CD4-positive, CD25-positive, alpha-beta regulatory T cell (primary cell): ENCODE measurements around the gene PLA2G4E. TPM values are rescaled to one million over a fixed set of nuclear protein-coding genes. Genes with fewer than 3 reads are reported as not detected.
A peak's percentile ranks its signal among the peaks of the same experiment; 100 is the strongest.

Experiments used
- ATAC-seq, 2 donors: fragments of 150-1000 bp; cut with Tn5 transposase; one replicate each; pipeline ENCODE4 v1.10.0; 2021; ENCODE audit warnings: low read depth in 2 of 2, moderate number of reproducible peaks in 2 of 2, moderate library complexity in 1 of 2
- DNase-seq, 3 donors: peaks; one replicate each; pipeline versions ENCODE4 v3.0.0 to v3.0.0-alpha.2; 2012 to 2022; ENCODE audit warnings: mixed read lengths in 1 of 3
- H3K27ac ChIP-seq: one replicate; pipeline ENCODE4 v1.7.0; 2013; ENCODE audit warnings: mild to moderate bottlenecking, low read length; ENCODE audit not compliant: insufficient read depth, poor library complexity, severe bottlenecking
- H3K27me3 ChIP-seq: one replicate; pipeline ENCODE4 v1.7.0; 2013; ENCODE audit warnings: low read length; ENCODE audit not compliant: control insufficient read depth, insufficient read depth
- H3K36me3 ChIP-seq: one replicate; pipeline ENCODE4 v1.7.0; 2013; ENCODE audit warnings: mild to moderate bottlenecking, low read length, moderate library complexity; ENCODE audit not compliant: control insufficient read depth, insufficient read depth
- H3K4me1 ChIP-seq: 2 replicates; pipeline ENCODE4 v1.7.0; 2013; ENCODE audit warnings: mild to moderate bottlenecking, low read length; ENCODE audit not compliant: insufficient read depth, control insufficient read depth, poor library complexity, severe bottlenecking
- H3K4me3 ChIP-seq: one replicate; pipeline ENCODE4 v1.7.0; 2013; ENCODE audit warnings: low read depth, mild to moderate bottlenecking, low read length, moderate library complexity
- H3K9me3 ChIP-seq, 2 experiments: 1 replicate in 1 of 2; 2 replicates in 1 of 2; pipeline ENCODE4 v1.7.0; 2013; ENCODE audit warnings: low read length in 2 of 2, mild to moderate bottlenecking in 1 of 2, moderate library complexity in 1 of 2; ENCODE audit not compliant: control insufficient read depth in 2 of 2
- H3K27ac Mint-ChIP-seq, 3 donors: one replicate each; pipeline ENCODE4 v1.8.0; 2020 to 2022; ENCODE audit warnings: mild to moderate bottlenecking in 3 of 3, mixed read lengths in 3 of 3, moderate library complexity in 2 of 3
- H3K27me3 Mint-ChIP-seq: one replicate; pipeline ENCODE4 v1.8.0; 2022; ENCODE audit warnings: mild to moderate bottlenecking, mixed read lengths
- H3K36me3 Mint-ChIP-seq: one replicate; pipeline ENCODE4 v1.8.0; 2020; ENCODE audit warnings: mixed read lengths
- H3K4me1 Mint-ChIP-seq, 4 donors: one replicate each; pipeline ENCODE4 v1.8.0; 2020 to 2022; ENCODE audit warnings: mixed read lengths in 4 of 4, mild to moderate bottlenecking in 1 of 4
- H3K4me3 Mint-ChIP-seq, 4 donors: one replicate each; pipeline ENCODE4 v1.8.0; 2020 to 2022; ENCODE audit warnings: mild to moderate bottlenecking in 4 of 4, mixed read lengths in 4 of 4, moderate library complexity in 3 of 4
- H3K9me3 Mint-ChIP-seq, 7 donors: one replicate each; pipeline ENCODE4 v1.8.0; 2020 to 2022; ENCODE audit warnings: mixed read lengths in 7 of 7, mild to moderate bottlenecking in 3 of 7, moderate library complexity in 2 of 7
- polyA plus RNA-seq, 4 donors: library from polyadenylated mRNA; unstranded; fragments of 300-500 nt; fragmentation: Illumina TruSeq; gene quantifications; one replicate each; pipeline ENCODE4 v1.2.3, GENCODE V29; 2021
- total RNA-seq: library from RNA; stranded (reverse); gene quantifications from one replicate; pipeline ENCODE4 v1.2.3, GENCODE V29; 2022

Gene PLA2G4E, protein sequence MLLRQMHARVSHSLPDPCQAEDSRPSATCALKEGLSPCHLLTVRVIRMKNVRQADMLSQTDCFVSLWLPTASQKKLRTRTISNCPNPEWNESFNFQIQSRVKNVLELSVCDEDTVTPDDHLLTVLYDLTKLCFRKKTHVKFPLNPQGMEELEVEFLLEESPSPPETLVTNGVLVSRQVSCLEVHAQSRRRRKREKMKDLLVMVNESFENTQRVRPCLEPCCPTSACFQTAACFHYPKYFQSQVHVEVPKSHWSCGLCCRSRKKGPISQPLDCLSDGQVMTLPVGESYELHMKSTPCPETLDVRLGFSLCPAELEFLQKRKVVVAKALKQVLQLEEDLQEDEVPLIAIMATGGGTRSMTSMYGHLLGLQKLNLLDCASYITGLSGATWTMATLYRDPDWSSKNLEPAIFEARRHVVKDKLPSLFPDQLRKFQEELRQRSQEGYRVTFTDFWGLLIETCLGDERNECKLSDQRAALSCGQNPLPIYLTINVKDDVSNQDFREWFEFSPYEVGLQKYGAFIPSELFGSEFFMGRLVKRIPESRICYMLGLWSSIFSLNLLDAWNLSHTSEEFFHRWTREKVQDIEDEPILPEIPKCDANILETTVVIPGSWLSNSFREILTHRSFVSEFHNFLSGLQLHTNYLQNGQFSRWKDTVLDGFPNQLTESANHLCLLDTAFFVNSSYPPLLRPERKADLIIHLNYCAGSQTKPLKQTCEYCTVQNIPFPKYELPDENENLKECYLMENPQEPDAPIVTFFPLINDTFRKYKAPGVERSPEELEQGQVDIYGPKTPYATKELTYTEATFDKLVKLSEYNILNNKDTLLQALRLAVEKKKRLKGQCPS
- not detected for total RNA-seq
- not detected for polyA plus RNA-seq

DNA sequence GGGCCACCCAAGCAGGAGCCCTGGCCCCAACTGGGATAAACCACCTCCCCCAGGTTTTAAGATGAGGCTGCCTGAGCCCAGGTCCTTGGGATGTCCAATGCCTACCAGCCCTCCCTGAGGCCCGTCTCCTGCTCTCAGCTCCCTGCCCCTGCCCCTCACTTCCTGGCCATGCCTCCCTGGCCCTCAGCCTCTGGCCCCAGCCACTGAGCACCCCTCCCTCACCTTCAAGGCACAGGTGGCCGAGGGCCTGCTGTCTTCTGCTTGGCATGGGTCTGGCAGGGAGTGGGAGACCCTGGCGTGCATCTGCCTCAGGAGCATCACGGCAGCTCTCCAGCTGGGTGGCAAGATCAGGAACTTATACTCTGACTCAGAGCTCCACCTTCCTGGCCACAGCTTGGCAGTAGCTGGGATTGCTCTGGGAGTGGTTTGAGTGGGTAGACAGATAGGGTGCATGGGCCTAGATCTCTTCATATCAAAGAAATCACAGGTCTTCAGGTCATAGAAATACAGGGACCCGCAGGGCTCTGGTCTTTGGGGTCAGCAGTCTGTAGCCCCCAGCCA is at the start of gene PLA2G4E:
PLA2G4E (minus strand) TSS at position 330 of the 561 bp plus-strand sequence; CDS start at position 318, 12 bp downstream.
- Mint-ChIP-seq H3K9me3 (no peaks in the 10 kb centered on the region), H3K4me1 (peaks cover 0 to 2% (median 0%) of the 10 kb centered on the region in 4 donors), H3K36me3 (no peaks in the 10 kb centered on the region), H3K4me3 (no peak within 1 kb of the TSS), H3K27ac (no peak within 1 kb of the TSS), H3K27me3 (peaks cover 16% of the 10 kb centered on the region)
- no peaks in the 10 kb centered on the region for H3K4me1 ChIP-seq
- no peaks in the 10 kb centered on the region for H3K9me3 ChIP-seq
- ATAC-seq (no peak), DNase-seq (no peak)
- no peaks in the 10 kb centered on the region for H3K27me3 ChIP-seq
- no peak within 1 kb of the TSS for H3K27ac ChIP-seq
- no peaks in the 10 kb centered on the region for H3K36me3 ChIP-seq
- H3K4me3 ChIP-seq, result no peak within 1 kb of the TSS

- Histone ChIP-seq H3K4me1 (no peaks in the 10 kb centered on the region), H3K27ac (no peak overlapping the region), H3K9me3 (no peaks in the 10 kb centered on the region), H3K4me3 (no peak overlapping the region), H3K27me3 (peaks cover 2% of the 10 kb centered on the region), H3K36me3 (no peaks in the 10 kb centered on the region)
- Mint-ChIP-seq H3K4me3 (no peak overlapping the region), H3K27me3 (no peaks in the 10 kb centered on the region), H3K9me3 (peaks cover 0 to 8% (median 1%) of the 10 kb centered on the region in 7 donors), H3K36me3 (no peaks in the 10 kb centered on the region), H3K4me1 (peaks cover 0 to 3% (median 0%) of the 10 kb centered on the region in 4 donors), H3K27ac (no peak overlapping the region)
- ATAC-seq, result no peak
- no peak for DNase-seq
These were observed 49.6 kb upstream of the PLA2G4E start for GRCh38 chr15:42070279-42070975.

DNA sequence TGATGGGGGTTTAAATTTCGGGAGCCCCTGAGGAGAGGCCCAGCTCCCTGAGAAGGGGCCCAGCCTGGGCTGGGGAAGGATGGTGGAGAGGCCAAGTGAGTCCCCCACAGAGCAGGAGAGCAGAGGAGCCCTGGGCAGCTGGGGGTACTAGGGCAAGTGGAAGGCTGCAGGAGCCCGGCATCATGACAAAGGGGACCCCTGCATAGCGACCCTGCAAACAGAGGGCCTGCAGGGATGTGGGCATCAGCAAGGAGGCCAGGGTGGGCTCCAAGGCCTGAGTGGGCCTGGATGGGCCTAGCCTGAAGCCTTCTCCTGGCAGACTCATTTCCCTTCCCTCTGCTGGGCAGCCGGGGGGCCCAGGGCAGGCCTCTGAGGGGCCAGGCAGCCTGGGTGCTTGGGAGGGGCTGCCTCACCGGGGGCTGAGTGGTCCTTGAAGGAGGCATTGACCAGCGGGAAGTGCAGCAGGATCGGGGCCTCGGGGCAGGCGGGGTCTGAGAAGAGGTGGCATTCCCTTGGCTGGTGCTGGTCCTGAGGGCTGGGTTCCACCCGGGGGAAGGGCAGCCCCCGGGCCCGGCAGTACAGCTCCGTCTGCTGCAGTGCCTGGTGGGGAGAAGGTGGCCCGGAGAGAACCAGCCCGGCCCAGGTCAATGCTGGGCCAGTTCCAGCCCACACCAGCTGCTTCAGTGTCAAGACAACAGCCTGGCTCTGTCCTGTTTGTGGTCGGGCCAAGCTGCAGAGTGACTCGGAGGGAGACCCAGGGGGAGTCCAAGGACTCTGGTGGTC is 48.8 kb upstream of the PLA2G4E start:
- no peaks in the 10 kb centered on the region for H3K36me3 Mint-ChIP-seq
- no peak overlapping the region for H3K4me3 ChIP-seq
- H3K27me3 ChIP-seq, result peaks cover 2% of the 10 kb centered on the region
- no peaks in the 10 kb centered on the region for H3K9me3 ChIP-seq
- ATAC-seq (no peak), DNase-seq (no peak)
- H3K36me3 ChIP-seq, result no peaks in the 10 kb centered on the region
- H3K4me1 Mint-ChIP-seq, result peaks cover 0 to 3% (median 0%) of the 10 kb centered on the region in 4 donors
- H3K27ac Mint-ChIP-seq, result no peak overlapping the region
- H3K4me3 Mint-ChIP-seq, result no peak overlapping the region
- H3K27ac ChIP-seq, result no peak overlapping the region
- H3K4me1 ChIP-seq, result no peaks in the 10 kb centered on the region
- peaks cover 5% of the 10 kb centered on the region for H3K27me3 Mint-ChIP-seq
- peaks cover 0 to 8% (median 1%) of the 10 kb centered on the region in 7 donors for H3K9me3 Mint-ChIP-seq

GRCh38 chr15:42069025-42069424 is 48.2 kb upstream of the PLA2G4E start:
- Histone ChIP-seq H3K4me3 (no peak overlapping the region), H3K9me3 (no peaks in the 10 kb centered on the region), H3K4me1 (no peaks in the 10 kb centered on the region), H3K27ac (no peak overlapping the region), H3K27me3 (peaks cover 2% of the 10 kb centered on the region), H3K36me3 (no peaks in the 10 kb centered on the region)
- no peak for ATAC-seq
- Mint-ChIP-seq H3K36me3 (no peaks in the 10 kb centered on the region), H3K27me3 (peaks cover 9% of the 10 kb centered on the region), H3K4me1 (peaks cover 0 to 3% (median 0%) of the 10 kb centered on the region in 4 donors), H3K9me3 (peaks cover 0 to 8% (median 4%) of the 10 kb centered on the region in 7 donors), H3K4me3 (no peak overlapping the region), H3K27ac (no peak overlapping the region)
- no peak for DNase-seq

DNA sequence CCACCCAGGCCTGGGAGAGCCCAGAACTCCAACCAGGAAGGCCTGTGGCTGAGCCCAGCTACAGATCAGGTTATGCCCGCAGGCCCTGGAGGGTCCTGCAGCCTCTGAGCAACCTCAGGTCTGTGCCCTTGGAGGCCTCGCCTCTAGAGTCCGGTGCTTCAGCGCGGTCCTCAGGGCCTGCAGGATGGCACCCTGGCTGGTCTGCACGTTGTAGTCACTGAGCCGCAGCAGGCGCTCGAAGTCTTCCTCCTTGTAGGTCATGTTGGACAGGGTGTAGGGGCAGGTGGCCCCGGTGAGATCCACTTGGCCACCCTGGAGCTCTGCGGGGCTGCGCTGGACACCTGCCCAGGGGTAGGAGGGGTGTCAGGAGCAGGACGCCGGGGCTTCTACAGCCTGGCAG is 47.8 kb upstream of the PLA2G4E start:
- H3K4me3 Mint-ChIP-seq, result no peak overlapping the region
- Histone ChIP-seq H3K4me3 (no peak overlapping the region), H3K9me3 (no peaks in the 10 kb centered on the region), H3K27me3 (peaks cover 2% of the 10 kb centered on the region), H3K27ac (no peak overlapping the region), H3K36me3 (no peaks in the 10 kb centered on the region), H3K4me1 (no peaks in the 10 kb centered on the region)
- H3K36me3 Mint-ChIP-seq, result no peaks in the 10 kb centered on the region
- no peak for ATAC-seq
- H3K27me3 Mint-ChIP-seq, result peaks cover 9% of the 10 kb centered on the region
- H3K27ac Mint-ChIP-seq, result no peak overlapping the region
- DNase-seq, result no peak
- H3K4me1 Mint-ChIP-seq, result peaks cover 0 to 3% (median 0%) of the 10 kb centered on the region in 4 donors
- peaks cover 0 to 8% (median 2%) of the 10 kb centered on the region in 7 donors for H3K9me3 Mint-ChIP-seq

GRCh38 chr15:42066764-42067415 is 46.0 kb upstream of the PLA2G4E start:
- peaks cover 0 to 8% (median 2%) of the 10 kb centered on the region in 7 donors for H3K9me3 Mint-ChIP-seq
- H3K27me3 Mint-ChIP-seq, result peaks cover 14% of the 10 kb centered on the region
- H3K4me3 ChIP-seq, result no peak overlapping the region
- H3K4me1 ChIP-seq, result no peaks in the 10 kb centered on the region
- ATAC-seq (no peak), DNase-seq (no peak)
- peak overlapping the region in 1 of 3 donors; percentile 66 for H3K27ac Mint-ChIP-seq
- no peaks in the 10 kb centered on the region for H3K36me3 ChIP-seq
- no peak overlapping the region for H3K27ac ChIP-seq
- H3K9me3 ChIP-seq, result no peaks in the 10 kb centered on the region
- peaks cover 2% of the 10 kb centered on the region for H3K27me3 ChIP-seq
- peaks cover 0 to 3% (median 0%) of the 10 kb centered on the region in 4 donors for H3K4me1 Mint-ChIP-seq
- H3K36me3 Mint-ChIP-seq, result no peaks in the 10 kb centered on the region
- H3K4me3 Mint-ChIP-seq, result no peak overlapping the region
